Epidermal melanocyte (primary cell): Measurements from ENCODE around the gene ZC3H4.
"Not testable (repeated sequence)": the region's sequence is repeated elsewhere in the genome, so short reads cannot be mapped to it uniquely, and the experiment has no call there.

Experiments used
- DNase-seq: peaks from one replicate; pipeline ENCODE4 v3.0.0; 2011; ENCODE audit warnings: low spot score; ENCODE audit not compliant: insufficient read length

ZC3H4 gene

DNA sequence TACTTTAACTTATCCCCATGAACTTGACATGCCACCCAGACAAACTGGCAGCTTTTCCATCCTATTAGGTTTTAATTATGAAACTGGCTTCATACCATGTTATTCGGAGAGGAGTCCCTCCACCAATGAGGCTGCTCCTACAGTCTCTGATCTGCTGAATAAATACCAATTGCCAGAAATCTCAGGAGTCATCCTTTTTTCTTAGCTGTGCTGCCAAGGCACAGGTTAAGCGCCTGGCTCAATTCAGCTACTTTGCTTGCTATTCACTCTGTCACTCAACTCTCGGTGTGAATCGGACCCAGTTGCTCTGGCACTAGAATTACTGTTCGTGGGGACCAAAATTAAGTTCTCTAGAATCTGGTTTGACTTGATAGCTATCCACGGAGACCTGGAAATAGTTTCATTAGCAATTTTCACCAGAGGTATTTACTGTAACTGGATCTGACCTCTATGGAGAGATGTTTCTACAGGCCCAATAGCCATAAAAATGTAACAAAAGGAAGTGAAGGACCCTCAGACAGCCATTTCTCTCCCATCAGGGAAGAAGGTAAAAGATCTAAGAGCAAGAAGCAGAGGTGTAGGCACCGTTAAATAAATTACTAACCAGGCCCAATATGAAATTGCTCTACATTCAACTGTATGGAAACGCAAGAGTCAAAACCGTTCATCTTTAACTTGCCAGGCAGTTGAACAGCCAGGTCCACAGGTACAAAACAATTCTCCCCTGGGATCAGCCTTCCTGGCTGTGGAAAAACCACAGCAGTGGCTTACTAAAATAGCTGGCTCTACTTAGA lies 5.4 kb downstream of the ZC3H4 start:
- no peak for DNase-seq

DNA sequence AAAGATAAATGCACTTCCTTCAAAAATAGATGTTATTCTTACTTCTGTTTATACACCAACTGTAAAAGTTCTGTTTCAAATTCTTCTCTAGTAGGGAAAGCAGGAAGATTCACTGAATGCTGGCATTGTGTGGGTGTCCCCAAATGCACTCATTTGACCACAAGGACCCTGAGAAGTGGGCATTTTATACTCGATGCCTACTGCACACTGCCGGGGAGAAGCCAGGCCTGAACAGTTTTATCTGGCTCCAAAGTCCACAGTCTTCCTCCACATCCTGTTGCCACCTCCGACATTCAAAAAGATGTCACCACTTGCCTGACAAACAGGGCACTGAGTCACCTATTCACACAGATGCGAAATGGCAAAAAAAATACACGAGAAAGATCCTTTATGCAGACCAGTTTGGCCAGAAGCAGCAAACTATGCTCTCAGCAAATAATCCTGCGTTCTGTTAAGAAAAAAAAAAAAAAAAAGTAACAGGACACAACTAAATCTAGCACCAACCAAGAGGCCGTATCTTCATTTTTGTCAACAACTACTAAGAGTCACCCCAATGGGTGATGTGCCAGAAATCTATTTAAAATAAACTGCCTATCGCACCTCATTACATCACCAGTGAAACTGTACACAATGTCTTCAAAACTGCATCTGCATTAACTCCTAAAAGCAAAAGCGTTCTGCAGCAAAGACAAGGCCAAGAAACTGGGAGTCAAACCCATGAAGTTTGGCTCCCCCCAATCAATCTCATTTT lies 6.2 kb downstream of the ZC3H4 start:
- DNase-seq: no peak

DNA sequence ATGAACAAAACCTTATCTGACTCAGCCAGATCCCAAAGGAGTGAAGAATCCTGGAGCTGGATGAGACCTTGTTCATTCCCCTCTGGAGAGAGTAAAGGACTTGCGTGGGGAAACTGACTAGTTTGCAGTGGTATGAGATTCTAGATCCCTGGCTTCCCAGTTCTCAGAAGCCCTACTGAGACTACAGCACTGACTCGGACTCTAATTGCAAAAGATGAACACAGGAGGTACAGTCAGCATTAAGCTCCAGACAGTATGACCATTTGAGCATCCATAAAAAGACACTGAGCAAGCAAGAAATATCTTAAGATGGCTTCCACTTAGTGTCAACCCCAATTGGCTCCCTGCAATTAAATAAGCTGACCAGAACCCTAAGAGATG lies 6.8 kb downstream of the ZC3H4 start:
- DNase-seq: no peak

DNA sequence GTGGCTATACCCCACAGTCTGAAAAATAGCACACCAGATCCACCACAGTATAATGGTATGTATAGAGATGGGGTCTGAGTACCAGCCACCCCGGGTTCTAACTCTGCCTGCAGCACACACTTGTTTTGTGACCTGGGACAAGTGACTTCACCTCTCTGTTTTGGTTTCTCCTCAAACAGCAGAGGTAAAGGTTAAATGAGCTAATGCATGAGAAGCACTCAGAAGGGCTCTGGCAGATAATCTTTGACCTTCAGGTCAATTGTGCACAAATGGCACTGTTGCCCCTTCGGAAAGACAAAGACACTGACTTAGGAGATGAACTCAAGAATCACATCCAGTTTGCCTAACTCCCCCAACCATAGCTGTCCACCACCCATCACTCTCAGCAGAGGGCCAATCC lies 7.7 kb downstream of the ZC3H4 start:
- DNase-seq: no peak

DNA sequence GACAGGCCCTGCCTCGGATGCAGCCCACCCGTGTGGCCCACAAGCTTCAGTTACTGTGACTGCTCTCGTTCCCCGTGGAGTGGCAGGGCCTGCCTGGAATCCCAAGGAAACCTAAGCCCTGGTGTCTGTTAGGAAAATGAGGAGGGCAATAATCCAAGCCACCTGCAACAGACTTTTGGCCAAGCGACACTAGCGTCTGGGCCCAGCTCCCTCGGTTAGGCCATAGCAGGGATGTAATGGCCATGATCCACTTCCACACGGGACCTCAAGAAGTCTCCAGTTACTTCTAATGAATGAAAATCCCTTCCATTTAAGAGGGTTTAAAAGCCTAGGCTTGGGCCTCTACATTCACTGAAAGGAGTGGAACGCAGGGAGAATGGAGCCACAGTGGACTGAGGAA lies 8.9 kb downstream of the ZC3H4 start:
- DNase-seq: no peak

DNA sequence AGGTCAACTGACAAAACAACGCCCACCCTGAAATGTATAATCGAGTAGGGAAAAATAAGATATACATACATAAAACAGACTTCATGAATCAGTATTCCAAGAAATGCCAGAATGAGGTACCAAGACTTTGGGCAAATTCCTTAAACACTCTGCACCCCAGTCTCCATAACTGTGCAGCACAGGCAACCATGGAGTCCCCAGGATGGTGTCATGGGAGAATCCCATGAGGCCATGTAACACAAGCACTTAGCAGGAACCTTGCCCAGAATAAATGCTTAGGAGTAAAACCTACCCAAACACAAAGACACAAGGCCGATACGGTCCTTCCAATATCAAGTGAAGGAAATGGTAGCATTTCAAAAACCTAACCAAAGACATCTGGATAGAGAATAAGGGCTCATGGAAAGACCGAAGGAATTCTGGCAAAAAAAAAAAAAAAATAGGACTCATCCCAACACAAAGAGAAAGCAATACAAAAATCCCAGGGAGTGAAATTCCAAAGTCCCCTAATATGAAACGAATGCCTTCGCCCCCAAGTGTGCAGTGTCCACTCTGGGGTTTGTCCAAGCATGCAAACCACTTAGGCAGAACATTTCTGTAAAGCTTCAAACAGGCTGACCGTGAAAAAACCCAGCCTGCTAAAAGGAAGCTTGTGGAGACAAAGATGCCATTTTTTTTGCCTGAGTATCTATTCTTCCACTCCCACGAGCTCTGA lies 11.1 kb downstream of the ZC3H4 start:
- no peak for DNase-seq

DNA sequence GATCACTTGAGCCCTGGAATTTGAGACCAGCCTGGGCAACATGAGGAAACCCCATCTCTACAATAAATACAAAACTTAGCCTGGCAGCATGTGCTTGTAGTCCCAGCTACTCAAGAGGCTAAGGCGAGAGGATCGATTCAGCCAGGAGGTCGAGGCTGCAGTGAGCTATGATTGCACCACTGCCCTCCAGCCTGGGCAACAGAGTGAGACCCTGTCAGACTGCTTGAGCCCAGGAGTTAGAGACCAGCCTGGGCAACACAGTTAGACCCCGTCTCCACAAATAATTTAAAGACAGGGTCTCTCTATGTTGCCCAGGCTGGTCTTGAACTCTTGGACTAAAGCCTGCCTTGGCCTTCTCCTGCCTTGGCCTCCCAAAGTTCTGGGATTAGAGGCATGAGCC lies 12.5 kb downstream of the ZC3H4 start:
- not testable (repeated sequence) for DNase-seq

DNA sequence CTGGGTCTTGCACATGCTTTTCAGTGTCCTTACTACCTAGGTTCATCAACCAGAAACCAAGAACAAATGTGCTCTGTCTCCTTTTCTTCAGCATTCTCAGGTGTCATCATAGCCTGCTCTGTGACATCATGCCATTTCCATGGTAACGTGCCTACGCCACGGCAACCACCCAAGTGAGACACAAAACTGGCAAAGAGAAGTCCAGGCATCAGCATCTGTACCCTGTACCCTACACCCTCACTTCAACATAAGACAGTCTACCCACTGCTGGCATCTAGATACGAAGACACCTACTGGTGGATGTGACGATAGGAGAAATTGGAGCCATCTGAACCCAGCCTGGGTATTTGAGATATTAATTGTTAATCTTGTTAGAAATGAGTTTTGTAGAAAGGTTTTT lies 13.3 kb downstream of the ZC3H4 start:
- DNase-seq: no peak

DNA sequence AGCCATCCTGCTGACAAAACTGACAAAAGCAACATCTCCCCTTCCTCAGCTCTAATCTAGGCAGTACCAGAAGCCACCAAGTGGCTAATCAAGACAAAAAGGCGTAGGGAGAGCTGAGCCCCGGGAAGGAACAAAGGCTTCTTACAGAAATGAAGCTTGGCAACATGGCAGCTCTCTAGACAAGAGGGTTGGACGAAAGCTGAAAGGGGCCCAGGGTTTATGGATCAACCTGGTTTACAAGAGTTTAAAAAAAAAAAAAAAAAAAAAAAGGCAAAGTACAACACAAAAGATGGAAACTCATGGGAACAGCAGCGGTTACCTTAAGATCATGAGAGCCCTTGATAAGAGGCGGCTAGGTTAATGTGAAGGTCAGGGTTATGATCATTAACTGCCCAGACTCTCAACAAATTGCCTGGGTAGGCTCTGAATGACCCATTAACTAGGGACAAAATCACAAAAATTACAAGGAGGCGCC lies 14.0 kb downstream of the ZC3H4 start:
- DNase-seq: no peak

DNA sequence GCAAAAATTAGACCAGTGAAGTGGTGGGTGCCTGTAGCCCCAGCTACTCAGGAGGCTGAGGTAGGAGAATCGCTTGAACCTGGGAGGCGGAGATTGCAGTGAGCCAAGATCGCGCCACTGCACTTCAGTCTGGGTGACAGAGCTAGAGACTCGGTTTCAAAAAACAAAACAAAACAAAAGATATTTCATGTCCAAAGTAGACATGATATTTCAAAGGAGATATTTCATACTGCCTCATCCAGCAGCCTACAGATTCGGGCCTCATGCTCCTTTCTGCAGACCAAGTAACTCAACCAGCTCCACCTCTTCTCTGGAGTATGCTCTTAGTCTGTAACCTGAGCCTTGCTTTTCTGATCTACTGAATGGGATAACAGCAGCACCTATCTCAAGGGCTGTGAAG lies 15.0 kb downstream of the ZC3H4 start:
- no peak for DNase-seq

DNA sequence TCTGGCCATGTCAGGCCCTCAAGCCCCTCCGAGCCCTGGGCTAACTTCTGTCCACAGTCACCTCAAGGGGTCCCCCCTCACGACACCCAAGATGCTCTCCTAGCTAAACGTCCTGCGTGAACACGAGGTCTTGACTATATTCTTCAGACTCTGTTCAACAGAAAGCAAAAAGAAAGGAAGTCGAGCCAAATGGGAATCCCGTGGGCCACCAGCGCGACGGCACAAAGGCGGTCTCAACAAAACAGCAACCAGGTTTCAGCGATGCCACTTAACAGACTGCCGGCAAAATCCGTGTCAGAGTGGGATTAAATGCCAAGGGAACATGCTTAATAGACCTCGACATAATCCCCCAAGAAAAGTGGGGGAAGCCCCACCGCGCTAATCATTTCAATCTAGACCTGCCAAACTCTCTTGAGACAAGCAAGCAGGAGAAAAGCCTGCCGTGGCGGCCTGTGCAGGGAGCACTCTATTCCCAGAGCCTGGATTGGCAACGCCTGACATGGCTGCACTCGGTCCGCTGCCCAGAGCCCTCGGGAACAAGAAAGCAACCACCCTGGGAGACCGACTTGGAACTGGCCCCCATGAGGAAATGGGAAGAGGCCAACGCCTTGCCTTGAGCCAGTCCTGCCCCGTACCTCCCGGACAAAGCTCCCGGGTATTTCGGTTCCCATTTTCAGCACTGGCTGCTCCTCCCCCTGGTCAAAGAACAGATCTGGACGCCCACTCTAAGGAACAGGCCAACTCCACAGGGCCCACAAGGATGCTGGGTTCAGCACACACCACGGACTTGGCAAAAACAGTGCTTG lies 16.0 kb downstream of the ZC3H4 start:
- no peak for DNase-seq

DNA sequence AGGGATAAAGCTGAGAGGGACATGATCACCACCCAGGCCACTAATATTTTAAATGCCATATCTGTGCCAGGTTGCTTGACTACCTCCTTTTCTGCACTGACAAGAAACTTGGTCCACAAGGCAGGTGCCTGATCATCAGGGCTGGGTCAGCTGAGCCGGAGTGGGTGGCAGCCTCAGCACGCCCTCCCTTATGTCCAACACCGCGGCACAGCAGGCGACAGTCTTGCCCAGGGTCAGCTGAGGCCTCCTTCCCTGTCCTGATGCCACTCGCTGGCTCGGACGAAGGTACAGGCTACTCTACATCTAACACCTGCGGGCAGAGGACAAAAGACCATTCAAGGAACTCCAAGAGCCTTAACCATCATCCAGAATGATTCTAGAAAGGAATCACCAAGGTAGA lies 16.9 kb downstream of the ZC3H4 start:
- DNase-seq: no peak

DNA sequence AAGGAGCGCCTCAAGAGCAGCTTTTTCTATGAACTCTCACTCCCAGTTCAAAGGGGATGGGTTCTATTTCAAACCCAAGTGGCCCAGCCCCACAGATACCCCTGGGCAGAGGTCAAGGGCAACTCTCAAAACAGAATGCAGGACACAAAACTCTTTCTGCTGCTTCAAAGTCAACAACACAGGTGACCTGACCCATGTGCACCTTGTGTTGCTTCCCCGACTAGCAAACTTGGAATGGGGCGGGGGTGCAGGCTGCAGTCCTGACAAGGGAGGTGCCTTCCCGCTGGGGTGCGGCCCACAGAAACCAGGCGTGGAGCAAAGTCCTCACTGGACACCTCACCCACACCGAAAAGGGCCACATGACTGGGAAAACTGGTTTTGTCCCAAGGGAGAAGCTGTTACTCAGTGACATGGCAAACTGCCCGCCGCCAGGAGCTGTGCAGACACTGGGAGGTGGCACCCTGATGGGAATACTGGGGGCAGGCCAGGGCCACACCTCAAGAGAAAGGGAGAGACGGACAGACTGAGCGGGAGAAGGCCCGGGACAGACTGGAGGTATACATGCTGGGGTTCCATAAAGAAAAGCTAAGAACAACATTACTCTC lies 17.4 kb downstream of the ZC3H4 start:
- DNase-seq: no peak

DNA sequence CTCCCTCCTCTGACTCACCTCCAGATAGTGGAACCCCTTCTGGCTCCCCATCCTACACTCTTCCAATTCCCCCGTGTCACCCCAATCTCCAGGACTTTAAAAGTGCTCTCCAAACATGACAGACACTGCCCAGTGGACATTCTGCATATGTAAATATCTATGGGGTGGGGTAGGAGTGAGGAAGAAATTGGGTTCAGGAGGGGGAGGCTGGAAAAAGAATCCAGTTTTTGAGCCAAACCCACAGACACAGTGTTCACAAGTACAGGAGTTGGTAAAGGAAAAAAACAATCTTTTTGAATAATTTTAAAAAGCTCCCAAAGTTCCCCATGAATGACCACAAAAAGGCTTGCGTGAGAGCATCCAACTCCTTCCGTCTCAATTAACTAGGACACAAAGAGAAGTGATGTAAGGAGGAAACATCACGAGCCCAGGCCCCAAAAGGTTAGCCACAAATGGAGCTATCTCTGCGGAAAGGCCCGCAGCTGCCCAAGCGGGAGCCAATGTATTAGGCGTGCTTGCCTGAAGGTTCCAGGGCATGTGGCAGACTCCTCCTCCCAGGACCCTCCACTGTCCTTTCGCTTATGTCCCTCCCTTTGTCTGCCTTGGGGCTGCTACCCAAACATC lies 18.0 kb downstream of the ZC3H4 start:
- DNase-seq: peak; percentile 45

DNA sequence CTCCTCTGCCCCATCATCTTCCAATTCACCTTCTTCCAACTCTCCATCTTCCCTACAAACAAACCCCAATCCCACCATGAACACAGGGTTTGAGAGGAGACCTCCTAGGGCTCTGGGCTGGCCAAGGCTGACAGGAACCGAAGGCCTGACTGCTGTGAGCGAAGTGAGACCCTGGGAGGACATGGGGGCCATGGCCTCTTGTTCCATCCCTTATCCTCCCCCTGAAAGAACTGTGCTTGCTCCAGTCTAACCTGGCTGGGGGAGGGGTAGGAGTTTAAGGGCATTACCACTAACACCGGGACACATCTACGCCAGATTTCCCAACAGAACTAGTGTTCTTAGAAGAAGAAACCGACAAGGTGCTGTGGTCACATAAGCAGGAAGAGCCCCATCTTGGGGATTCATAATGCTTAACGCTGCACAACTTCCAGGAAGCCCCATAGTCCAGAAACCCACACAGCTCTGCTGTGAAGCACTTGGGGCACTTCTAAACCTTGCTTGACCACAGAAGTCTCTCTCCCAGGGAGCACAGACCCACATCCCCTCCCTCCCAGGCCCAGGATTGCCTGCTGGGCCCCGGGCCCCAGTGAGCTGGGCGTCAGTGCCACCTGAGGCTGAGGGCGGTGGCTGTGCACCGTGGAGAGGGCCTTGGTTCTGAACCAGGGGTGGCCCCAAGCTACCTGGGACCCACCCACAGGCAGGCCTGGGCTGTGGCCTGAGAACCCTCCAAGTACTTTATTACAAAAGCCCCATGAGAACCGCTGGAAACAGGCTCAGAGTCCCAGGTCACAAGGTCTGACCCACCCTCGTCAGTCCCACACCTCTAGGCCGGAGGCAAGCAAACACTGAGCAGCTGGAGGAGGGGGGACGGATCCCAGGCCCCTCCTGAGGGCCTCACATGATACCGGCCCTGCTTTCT lies 18.8 kb downstream of the ZC3H4 start:
- DNase-seq: no peak

DNA sequence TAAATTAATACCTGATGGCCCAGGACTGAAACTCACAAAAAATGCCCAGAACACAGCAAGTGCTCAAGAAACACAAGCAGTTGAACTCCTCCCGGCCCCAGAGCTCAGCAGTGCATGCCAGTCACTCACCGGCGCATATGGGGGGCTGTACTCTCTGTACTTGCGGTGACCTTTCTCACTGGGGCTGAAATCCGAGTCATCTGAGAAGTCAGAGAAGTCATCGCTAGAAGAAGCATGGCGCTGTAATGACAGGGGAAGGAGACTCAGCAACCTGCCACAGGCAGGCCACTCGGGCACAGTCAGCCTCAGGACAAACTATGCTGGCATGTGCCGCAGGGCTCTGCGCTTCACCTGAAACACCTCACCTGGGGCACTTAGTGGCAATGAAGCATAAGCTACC lies 19.7 kb downstream of the ZC3H4 start:
- no peak for DNase-seq

DNA sequence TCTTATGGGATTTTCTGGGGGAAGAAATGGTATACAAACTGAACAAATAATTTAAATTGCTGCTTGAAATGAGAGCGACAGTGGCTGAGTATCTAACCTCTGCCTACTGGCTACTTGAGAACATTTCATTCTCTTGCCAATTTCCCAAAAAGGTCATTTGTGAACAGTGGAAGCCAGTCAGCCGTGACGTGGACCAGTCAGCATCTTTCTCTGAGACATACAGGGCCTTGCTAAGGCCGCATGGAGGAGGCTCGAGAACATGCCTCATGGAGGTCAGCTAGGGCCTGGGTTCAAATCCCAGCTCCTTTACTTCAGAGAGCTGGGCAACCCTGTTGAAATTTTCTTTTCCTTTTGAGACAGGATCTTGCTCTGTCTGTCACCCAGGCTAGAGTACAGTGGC lies 20.3 kb downstream of the ZC3H4 start:
- no peak for DNase-seq

DNA sequence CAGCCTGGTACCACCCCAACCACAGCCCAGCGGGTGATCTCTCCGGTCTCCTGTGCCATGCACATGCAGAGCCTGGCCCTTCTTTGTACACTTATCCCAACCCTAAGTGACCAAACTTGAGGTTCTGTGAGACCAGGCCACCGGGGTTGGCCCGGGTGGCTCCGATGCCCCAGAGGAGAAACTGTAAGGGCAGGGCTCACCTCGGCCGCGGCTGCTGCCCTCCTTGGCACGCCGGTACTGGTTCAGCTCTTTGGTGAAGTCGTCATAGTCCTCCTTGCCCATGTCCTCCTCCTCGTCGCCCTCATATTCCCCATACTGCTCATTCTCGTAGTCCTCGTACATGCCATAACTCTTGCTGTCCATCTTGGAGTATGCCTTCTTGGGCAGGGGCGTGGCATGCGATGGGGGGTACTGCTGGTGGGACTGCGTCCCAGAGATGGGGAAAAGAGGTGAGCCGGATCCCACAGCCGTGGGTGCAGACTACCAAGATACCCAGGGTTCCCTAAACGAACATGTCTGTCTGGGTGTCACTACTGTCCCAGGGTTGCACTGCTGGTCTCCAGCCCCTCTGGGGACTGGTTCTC lies 23.7 kb downstream of the ZC3H4 start:
- no peak for DNase-seq

DNA sequence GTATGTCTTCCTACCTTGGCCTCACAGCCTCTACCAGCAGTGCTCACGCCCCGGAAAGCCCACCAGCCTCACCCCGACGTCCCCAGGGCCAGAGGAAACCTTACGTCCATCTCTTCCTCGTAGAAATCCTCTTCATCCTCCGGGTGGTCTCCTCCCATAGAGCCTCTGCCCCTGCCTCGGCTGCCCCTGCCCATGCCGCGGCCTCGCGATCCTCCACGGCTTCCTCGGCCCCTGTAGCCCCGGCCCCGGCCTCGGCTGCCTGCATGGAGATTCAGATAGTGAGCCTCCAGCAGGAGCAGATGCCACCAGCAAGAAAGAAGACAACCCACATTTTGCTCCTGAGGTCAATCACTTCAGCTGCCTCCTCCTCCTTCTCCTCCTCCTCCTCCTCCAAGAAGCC lies 27.3 kb downstream of the ZC3H4 start:
- no peak for DNase-seq
